Tibial nerve (tissue), 3 donors: Measurements from ENCODE around the gene DCBLD2.

ENCODE experiments used
- CTCF ChIP-seq, 5 experiments: fragments of 200-600 bp in 3 of 5; fragments of 450-650 bp in 2 of 5; sonication (generic) in 3 of 5; IDR thresholded peaks; one replicate each; pipeline ENCODE4 v1.5.1; 2016 to 2019; ENCODE audit warnings: antibody characterized with exemption in 5 of 5, mild to moderate bottlenecking in 3 of 5, moderate library complexity in 2 of 5
- POLR2A ChIP-seq, 2 donors: fragments of 450-650 bp; IDR thresholded peaks; one replicate each; pipeline ENCODE4 v1.6.1; 2017; ENCODE audit warnings: antibody characterized with exemption in 2 of 2, mild to moderate bottlenecking in 2 of 2, moderate library complexity in 2 of 2

- TF ChIP-seq CTCF (IDR thresholded peaks at IDR 0.05) (no peak), POLR2A (IDR thresholded peaks at IDR 0.05) (no peak)
Measured at GRCh38 chr3:98791341-98792325, 109.9 kb downstream of the DCBLD2 start.
